Epithelial cell of prostate (primary cell): Measurements from ENCODE around the gene PIGA.

ENCODE experiments used
- DNase-seq: peaks from one replicate; pipeline ENCODE4 v3.0.0-alpha.2; 2011; ENCODE audit warnings: low read depth, low spot score
- H3K27ac ChIP-seq: fragments of 450-650 bp; 2 replicates; pipeline ENCODE4 v1.5.1; 2017; ENCODE audit warnings: mild to moderate bottlenecking

PIGA gene

GRCh38 chrX:15335135-15336022, at the start of gene PIGA:
Gene PIGA, minus strand, starts transcription at chrX:15335523. Its CDS starts 3,593 bp downstream, at chrX:15331930.
- peak within 1 kb of the TSS; percentile 88 for H3K27ac ChIP-seq
- peak; percentile 91 for DNase-seq

- no peak for DNase-seq
- no peak within 1 kb of the TSS for H3K27ac ChIP-seq
These were observed 49.0 kb upstream of the PIGA start, which contains the start of gene VEGFD for GRCh38 chrX:15384304-15384703. Gene VEGFD, minus strand, starts transcription at chrX:15384413. Its CDS starts 467 bp downstream, at chrX:15383946.

- H3K27ac ChIP-seq: no peak overlapping the region
- no peak for DNase-seq
These were observed 47.5 kb upstream of the PIGA start for GRCh38 chrX:15382813-15383212.

GRCh38 chrX:15376956-15377355, 41.6 kb upstream of the PIGA start:
- DNase-seq: no peak
- H3K27ac ChIP-seq: no peak overlapping the region

GRCh38 chrX:15373976-15374375, 38.7 kb upstream of the PIGA start:
- DNase-seq: no peak

GRCh38 chrX:15366506-15367352, 31.4 kb upstream of the PIGA start:
- no peak overlapping the region for H3K27ac ChIP-seq
- no peak for DNase-seq

More at GRCh38 chrX:15373976-15374375, 38.7 kb upstream of the PIGA start:
- no peak overlapping the region for H3K27ac ChIP-seq

- no peak overlapping the region for H3K27ac ChIP-seq
- no peak for DNase-seq
These were observed 24.4 kb upstream of the PIGA start for GRCh38 chrX:15359701-15360100.

- no peak for DNase-seq
- no peak overlapping the region for H3K27ac ChIP-seq
These were observed 23.2 kb upstream of the PIGA start for GRCh38 chrX:15358533-15358932.

- no peak for DNase-seq
- H3K27ac ChIP-seq: no peak overlapping the region
These were observed 21.1 kb upstream of the PIGA start for GRCh38 chrX:15356444-15356843.

GRCh38 chrX:15350329-15350996, 15.1 kb upstream of the PIGA start:
- H3K27ac ChIP-seq: no peak overlapping the region
- DNase-seq: no peak

GRCh38 chrX:15349046-15349445, 13.7 kb upstream of the PIGA start:
- DNase-seq: no peak
- no peak overlapping the region for H3K27ac ChIP-seq

- DNase-seq: no peak
- no peak overlapping the region for H3K27ac ChIP-seq
These were observed 10.7 kb upstream of the PIGA start for GRCh38 chrX:15345976-15346375.

- H3K27ac ChIP-seq: no peak overlapping the region
- DNase-seq: no peak
These were observed 8.8 kb upstream of the PIGA start for GRCh38 chrX:15344106-15344505.

GRCh38 chrX:15343075-15343476, 7.8 kb upstream of the PIGA start:
- H3K27ac ChIP-seq: no peak overlapping the region
- DNase-seq: no peak

- H3K27ac ChIP-seq: no peak overlapping the region
- no peak for DNase-seq
These were observed 5.5 kb upstream of the PIGA start for GRCh38 chrX:15340867-15341266.

- H3K27ac ChIP-seq: peak overlapping the region; percentile 88
- DNase-seq: peak; percentile 67
These were observed 695 bp upstream of the PIGA start for GRCh38 chrX:15336023-15336413.

- peak overlapping the region; percentile 88 for H3K27ac ChIP-seq
- DNase-seq: no peak
These were observed 762 bp downstream of the PIGA start for GRCh38 chrX:15334561-15334960.

GRCh38 chrX:15328821-15329220, 6.5 kb downstream of the PIGA start:
- no peak for DNase-seq
- no peak overlapping the region for H3K27ac ChIP-seq

- no peak overlapping the region for H3K27ac ChIP-seq
- DNase-seq: no peak
These were observed 7.2 kb downstream of the PIGA start for GRCh38 chrX:15328131-15328530.

GRCh38 chrX:15322472-15322871, 12.9 kb downstream of the PIGA start:
- no peak overlapping the region for H3K27ac ChIP-seq
- DNase-seq: no peak

- H3K27ac ChIP-seq: no peak overlapping the region
- no peak for DNase-seq
These were observed 13.3 kb downstream of the PIGA start for GRCh38 chrX:15322072-15322471.
